Nephron progenitor cell (in vitro differentiated cells): Measurements from ENCODE around the gene SCGB1C1.

ENCODE experiments used
- DNase-seq: peaks from one replicate; pipeline ENCODE4 v3.0.0; 2021
- H3K27ac Mint-ChIP-seq: 2 replicates; pipeline ENCODE4 v1.8.0; 2021; ENCODE audit warnings: mild to moderate bottlenecking, moderate library complexity, mixed read lengths
- H3K27me3 Mint-ChIP-seq: 2 replicates; pipeline ENCODE4 v1.8.0; 2021; ENCODE audit warnings: mild to moderate bottlenecking, low read depth, mixed read lengths; ENCODE audit not compliant: poor library complexity
- H3K36me3 Mint-ChIP-seq: 2 replicates; pipeline ENCODE4 v1.8.0; 2021; ENCODE audit warnings: low read depth, mixed read lengths
- H3K4me1 Mint-ChIP-seq: 2 replicates; pipeline ENCODE4 v1.8.0; 2021; ENCODE audit warnings: mixed read lengths
- H3K4me3 Mint-ChIP-seq: 2 replicates; pipeline ENCODE4 v1.8.0; 2021; ENCODE audit warnings: mild to moderate bottlenecking, moderate library complexity, mixed read lengths
- H3K9me3 Mint-ChIP-seq: 2 replicates; pipeline ENCODE4 v1.8.0; 2021; ENCODE audit warnings: mild to moderate bottlenecking, moderate library complexity, mixed read lengths
- CTCF ChIP-seq: fragments of 200-600 bp; sonication (generic); IDR thresholded peaks from 2 replicates; pipeline ENCODE4 v1.5.0; 2021; ENCODE audit warnings: antibody characterized with exemption

Gene SCGB1C1

GRCh38 chr11:211295-211694, 18.4 kb downstream of the SCGB1C1 start:
- Mint-ChIP-seq H3K4me3 (peak overlapping the region; percentile 40), H3K4me1 (peaks cover 22% of the 10 kb centered on the region), H3K9me3 (no peaks in the 10 kb centered on the region), H3K36me3 (peaks cover 23% of the 10 kb centered on the region), H3K27me3 (no peaks in the 10 kb centered on the region), H3K27ac (peak overlapping the region; percentile 66)
- no peak for TF ChIP-seq CTCF
- no peak for DNase-seq

- H3K36me3 Mint-ChIP-seq: peaks cover 23% of the 10 kb centered on the region
- H3K4me3 Mint-ChIP-seq: no peak overlapping the region
- no peak overlapping the region for H3K27ac Mint-ChIP-seq
Observed at GRCh38 chr11:211741-212140, 18.9 kb downstream of the SCGB1C1 start.

GRCh38 chr11:212150-213100, 19.5 kb downstream of the SCGB1C1 start:
- H3K4me3 Mint-ChIP-seq: no peak overlapping the region
- H3K4me1 Mint-ChIP-seq: peaks cover 18% of the 10 kb centered on the region
- H3K36me3 Mint-ChIP-seq: peaks cover 23% of the 10 kb centered on the region
- no peak for TF ChIP-seq CTCF
- no peaks in the 10 kb centered on the region for H3K27me3 Mint-ChIP-seq
- H3K27ac Mint-ChIP-seq: no peak overlapping the region
- no peak for DNase-seq
- no peaks in the 10 kb centered on the region for H3K9me3 Mint-ChIP-seq

More at GRCh38 chr11:211741-212140, 18.9 kb downstream of the SCGB1C1 start:
- no peaks in the 10 kb centered on the region for H3K27me3 Mint-ChIP-seq
- no peak for DNase-seq
- no peak for TF ChIP-seq CTCF
- no peaks in the 10 kb centered on the region for H3K9me3 Mint-ChIP-seq
- peaks cover 18% of the 10 kb centered on the region for H3K4me1 Mint-ChIP-seq

DNA sequence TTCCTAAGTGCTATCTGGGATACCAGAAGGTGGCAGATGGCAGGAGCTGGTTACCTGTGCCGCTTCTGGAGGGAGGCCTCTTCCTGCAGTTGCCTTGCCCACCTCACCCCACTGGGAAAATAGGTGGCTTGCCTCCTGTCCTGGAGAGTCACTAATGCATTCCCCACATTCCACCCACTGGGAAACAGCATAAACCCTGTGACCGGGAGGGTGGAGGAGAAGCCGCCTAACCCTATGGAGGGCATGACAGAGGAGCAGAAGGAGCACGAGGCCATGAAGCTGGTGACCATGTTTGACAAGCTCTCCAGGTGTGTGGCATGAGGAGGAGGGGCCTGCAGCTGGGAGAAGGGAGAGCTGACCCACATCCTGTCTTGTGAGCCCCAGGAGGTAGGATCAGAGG, 20.2 kb downstream of the SCGB1C1 start:
- H3K27ac Mint-ChIP-seq: no peak overlapping the region
- H3K36me3 Mint-ChIP-seq: peaks cover 23% of the 10 kb centered on the region
- no peak for DNase-seq
- H3K9me3 Mint-ChIP-seq: no peaks in the 10 kb centered on the region
- H3K4me3 Mint-ChIP-seq: no peak overlapping the region
- TF ChIP-seq CTCF: no peak
- peaks cover 18% of the 10 kb centered on the region for H3K4me1 Mint-ChIP-seq
- H3K27me3 Mint-ChIP-seq: no peaks in the 10 kb centered on the region

DNA sequence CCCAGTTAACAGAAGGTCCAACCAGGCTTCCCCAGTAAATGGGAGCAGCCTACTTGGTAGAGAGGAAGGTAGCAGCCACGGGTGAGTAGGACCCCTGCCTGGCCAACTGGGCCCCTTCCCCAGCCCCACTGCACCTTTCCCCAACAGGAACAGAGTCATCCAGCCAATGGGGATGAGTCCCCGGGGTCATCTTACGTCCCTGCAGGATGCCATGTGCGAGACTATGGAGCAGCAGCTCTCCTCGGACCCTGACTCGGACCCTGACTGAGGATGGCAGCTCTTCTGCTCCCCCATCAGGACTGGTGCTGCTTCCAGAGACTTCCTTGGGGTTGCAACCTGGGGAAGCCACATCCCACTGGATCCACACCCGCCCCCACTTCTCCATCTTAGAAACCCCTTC, 21.2 kb downstream of the SCGB1C1 start:
- Mint-ChIP-seq H3K27ac (peak overlapping the region; percentile 71), H3K36me3 (peaks cover 23% of the 10 kb centered on the region), H3K9me3 (no peaks in the 10 kb centered on the region), H3K27me3 (no peaks in the 10 kb centered on the region), H3K4me3 (no peak overlapping the region), H3K4me1 (peaks cover 16% of the 10 kb centered on the region)
- no peak for TF ChIP-seq CTCF
- no peak for DNase-seq
